Measurements from ENCODE around the gene DUSP5.
"Not testable (repeated sequence)": the region's sequence is repeated elsewhere in the genome, so short reads cannot be mapped to it uniquely, and the experiment has no call there.

The DUSP5 gene

DNA sequence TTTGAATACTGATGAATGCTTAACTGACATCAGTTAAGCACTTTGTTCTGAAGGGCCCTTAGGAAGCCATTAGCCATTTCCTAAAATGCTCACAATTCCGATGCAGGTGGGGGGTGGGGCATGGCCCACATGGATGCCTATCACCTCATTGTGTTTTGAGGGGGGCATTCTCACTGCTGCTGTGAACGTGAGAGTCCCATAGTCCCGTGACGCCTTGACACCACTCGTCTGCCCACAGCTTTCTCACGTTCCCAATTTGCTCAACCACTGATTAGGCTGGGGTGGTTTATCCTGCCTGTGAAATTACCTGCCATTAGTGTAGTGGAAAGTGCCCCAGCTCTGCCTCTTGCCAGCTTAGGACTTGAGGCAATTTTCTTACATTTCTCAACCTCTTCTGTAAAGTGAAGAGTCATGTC lies 31.9 kb downstream of the DUSP5 start:
- Histone ChIP-seq H3K4me3 (ENCODE audit: low read length) (no peak overlapping the region), H3K4me1 (ENCODE audit: control insufficient read depth, insufficient read depth, low read length) (no peaks in the 10 kb centered on the region), H3K9ac (ENCODE audit: low read length) (no peak overlapping the region), H3K27me3 (ENCODE audit: control insufficient read depth, insufficient read depth, low read length) (peaks cover 72% of the 10 kb centered on the region), H3K36me3 (ENCODE audit: control insufficient read depth, insufficient read depth, low read length) (no peaks in the 10 kb centered on the region), H3K9me3 (ENCODE audit: control insufficient read depth, low read length) (no peaks in the 10 kb centered on the region)

DNA sequence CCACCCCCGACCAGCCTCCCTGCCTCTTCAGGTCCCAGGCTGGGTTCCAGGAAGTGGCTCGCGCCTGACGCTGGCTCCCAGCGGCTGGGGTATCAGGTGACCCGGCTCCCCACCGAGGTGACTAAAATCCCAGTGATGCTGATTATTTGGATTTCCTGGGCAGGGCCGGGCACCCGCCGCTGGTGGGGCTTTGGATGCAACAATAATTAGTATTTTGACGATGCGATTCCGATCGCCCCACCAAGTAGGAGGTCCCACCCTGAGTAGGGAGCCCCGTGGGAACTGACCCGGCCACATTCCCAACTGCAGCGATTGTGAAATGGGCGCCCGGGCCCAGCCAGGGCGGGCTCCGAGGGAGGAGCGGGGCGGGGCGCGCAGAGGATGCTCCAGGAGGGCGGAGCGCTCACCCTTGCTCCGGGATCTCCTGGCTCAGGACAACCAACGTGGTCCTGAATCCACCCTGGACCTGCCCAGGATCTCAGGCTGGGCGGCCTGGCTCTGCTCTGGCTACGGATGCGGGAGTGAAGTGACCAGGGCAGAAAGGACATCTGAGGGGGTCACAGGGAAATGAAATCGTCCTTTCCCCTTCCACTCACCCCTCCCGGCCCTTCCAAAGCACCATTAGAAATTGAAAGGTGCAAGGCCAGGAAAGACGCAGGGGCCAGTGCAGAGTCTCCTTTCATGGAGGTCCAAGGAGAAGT lies 32.6 kb downstream of the DUSP5 start:
- Histone ChIP-seq H3K9ac (ENCODE audit: low read length) (no peak overlapping the region), H3K4me1 (ENCODE audit: control insufficient read depth, insufficient read depth, low read length) (no peaks in the 10 kb centered on the region), H3K4me3 (ENCODE audit: low read length) (no peak overlapping the region), H3K9me3 (ENCODE audit: control insufficient read depth, low read length) (no peaks in the 10 kb centered on the region), H3K36me3 (ENCODE audit: control insufficient read depth, insufficient read depth, low read length) (no peaks in the 10 kb centered on the region), H3K27me3 (ENCODE audit: control insufficient read depth, insufficient read depth, low read length) (peaks cover 68% of the 10 kb centered on the region)

DNA sequence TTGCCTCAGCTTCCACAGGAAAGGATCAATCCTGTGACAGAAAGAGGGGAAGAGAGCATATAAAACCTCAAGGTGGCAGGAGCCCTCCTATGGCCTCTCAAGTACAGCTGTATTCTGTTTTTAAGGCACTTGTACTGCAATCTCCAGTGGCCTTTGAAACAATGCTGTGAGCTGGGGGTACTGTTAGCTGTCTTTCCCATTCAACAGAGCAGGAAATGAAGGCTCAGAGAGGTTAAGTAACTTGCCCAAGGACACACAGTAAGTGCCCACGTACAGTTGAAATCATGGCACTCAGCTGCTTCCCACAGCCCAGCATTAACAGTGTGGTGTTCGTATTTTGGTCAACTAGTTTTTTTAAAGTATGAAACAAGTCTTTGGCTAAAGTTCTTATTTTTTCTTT lies 34.0 kb downstream of the DUSP5 start:
- no peaks in the 10 kb centered on the region for H3K4me1 ChIP-seq (ENCODE audit: control insufficient read depth, insufficient read depth, low read length)
- no peaks in the 10 kb centered on the region for H3K36me3 ChIP-seq (ENCODE audit: control insufficient read depth, insufficient read depth, low read length)
- H3K27me3 ChIP-seq (ENCODE audit: control insufficient read depth, insufficient read depth, low read length) = peaks cover 67% of the 10 kb centered on the region
- H3K4me3 ChIP-seq (ENCODE audit: low read length) = no peak overlapping the region
- no peaks in the 10 kb centered on the region for H3K9me3 ChIP-seq (ENCODE audit: control insufficient read depth, low read length)
- no peak overlapping the region for H3K9ac ChIP-seq (ENCODE audit: low read length)

DNA sequence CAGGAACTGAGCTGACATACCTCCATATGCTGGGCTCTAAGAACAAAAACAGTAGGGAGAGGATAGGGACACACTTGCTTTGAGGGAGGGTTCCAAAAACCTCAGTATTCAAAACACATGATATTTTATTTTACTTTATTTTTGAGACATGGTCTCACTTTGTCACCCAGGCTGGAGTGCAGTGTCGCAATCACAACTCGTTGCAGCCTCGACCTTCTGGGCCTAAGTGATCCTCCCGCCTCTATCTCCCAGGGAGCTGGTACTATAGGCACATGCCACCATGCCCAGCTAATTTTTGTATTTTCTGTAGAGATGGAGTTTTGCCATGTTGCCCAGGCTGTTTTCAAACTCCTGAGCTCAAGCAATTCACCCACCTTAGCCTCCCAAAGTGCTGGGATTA lies 34.9 kb downstream of the DUSP5 start:
- not testable (repeated sequence) for H3K4me1 ChIP-seq (ENCODE audit: control insufficient read depth, insufficient read depth, low read length); H3K36me3 ChIP-seq (ENCODE audit: control insufficient read depth, insufficient read depth, low read length)

DNA sequence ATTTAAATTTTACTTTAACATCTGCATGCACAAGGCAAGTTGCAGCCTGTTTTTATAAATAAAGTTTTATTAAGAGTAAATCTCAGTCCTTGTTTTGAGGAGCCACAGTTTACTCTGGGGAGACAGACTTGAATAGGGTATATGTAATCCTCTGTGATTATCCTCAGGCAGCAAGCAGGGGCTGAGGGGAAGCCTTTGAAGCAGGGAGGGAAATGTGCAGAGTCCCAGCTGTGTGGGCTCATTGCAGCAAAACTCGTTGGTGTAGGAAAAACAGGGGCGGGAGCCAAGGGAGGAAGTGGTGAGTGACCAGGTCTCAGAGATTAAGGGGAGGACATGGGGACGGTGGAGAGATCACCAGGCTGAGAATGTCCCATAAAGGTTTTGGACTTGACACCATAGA lies 35.4 kb downstream of the DUSP5 start:
- H3K36me3 ChIP-seq (ENCODE audit: control insufficient read depth, insufficient read depth, low read length) = no peaks in the 10 kb centered on the region
- no peaks in the 10 kb centered on the region for H3K4me1 ChIP-seq (ENCODE audit: control insufficient read depth, insufficient read depth, low read length)

More for the DNA sequence above, 34.9 kb downstream of the DUSP5 start:
- H3K9me3 ChIP-seq (ENCODE audit: control insufficient read depth, low read length); H3K4me3 ChIP-seq (ENCODE audit: low read length); H3K9ac ChIP-seq (ENCODE audit: low read length): not testable (repeated sequence)
- peaks cover 61% of the 10 kb centered on the region for H3K27me3 ChIP-seq (ENCODE audit: control insufficient read depth, insufficient read depth, low read length)

DNA sequence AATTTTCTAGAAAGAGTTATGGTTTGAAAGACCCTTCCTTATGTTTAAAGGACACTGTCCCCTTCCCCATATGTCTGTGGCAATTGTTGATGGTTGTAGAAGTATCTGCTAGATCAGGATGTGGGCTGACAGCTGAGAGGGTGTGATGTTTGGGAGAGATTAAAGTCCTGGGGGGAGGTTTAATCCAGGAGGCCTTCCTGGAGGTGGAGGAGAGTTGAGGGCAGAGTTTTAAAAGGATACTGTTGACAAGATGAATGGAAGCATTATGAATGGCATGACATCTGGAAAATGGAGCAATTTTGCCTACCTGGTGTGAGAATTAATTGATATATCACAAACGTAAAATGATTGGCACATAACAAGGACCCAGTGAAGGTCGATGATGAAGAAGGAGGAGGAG lies 36.9 kb downstream of the DUSP5 start:
- Histone ChIP-seq H3K9ac (ENCODE audit: low read length) (no peak overlapping the region), H3K27me3 (ENCODE audit: control insufficient read depth, insufficient read depth, low read length) (peaks cover 50% of the 10 kb centered on the region), H3K36me3 (ENCODE audit: control insufficient read depth, insufficient read depth, low read length) (no peaks in the 10 kb centered on the region), H3K4me3 (ENCODE audit: low read length) (no peak overlapping the region), H3K9me3 (ENCODE audit: control insufficient read depth, low read length) (no peaks in the 10 kb centered on the region), H3K4me1 (ENCODE audit: control insufficient read depth, insufficient read depth, low read length) (no peaks in the 10 kb centered on the region)

More for the DNA sequence above, 35.4 kb downstream of the DUSP5 start:
- peaks cover 57% of the 10 kb centered on the region for H3K27me3 ChIP-seq (ENCODE audit: control insufficient read depth, insufficient read depth, low read length)
- H3K9me3 ChIP-seq (ENCODE audit: control insufficient read depth, low read length) = no peaks in the 10 kb centered on the region
- H3K9ac ChIP-seq (ENCODE audit: low read length) = no peak overlapping the region
- no peak overlapping the region for H3K4me3 ChIP-seq (ENCODE audit: low read length)

DNA sequence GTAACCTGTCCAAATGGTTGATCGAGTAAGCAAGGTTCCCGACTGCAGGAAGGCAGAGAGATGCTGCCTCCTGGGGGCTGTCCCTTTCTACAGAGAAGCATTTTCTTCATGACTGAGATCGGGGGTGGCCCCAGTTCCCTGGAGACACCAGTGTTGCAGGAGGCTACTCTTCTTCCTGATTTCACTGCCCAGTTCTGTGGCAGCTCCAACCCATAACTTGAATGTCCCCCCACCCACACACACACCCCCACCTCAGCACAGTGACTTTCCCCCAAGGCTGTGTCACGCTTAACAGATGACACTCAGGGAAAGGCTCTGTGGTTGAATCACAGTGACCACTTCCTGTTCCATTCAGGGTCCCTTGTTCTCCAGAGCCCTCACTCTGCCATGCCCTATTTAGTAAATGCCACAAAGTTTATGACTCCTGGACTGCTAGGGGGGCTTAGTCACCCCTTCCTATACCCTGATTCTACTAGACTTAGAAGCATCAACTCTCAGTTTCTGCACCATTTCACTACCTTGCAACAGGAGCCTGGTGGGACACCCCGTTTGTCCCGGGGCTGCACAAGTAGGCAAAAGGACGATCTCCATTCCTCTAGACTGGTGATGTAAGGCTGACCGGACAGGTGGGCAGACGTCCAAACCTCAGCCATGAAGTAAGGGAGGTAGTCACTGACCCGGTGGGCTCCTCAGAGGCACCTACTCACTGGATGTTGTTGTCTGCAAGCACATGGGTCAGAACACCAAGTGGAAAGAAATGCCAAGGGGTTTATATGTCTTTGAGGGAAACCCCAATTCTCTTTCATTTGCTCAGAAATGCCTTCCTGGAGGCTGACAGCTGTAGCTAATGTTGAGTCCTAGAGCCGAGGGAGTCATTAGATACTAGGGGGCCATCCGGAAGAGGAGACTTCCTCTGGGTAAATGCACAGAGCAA lies 38.5 kb downstream of the DUSP5 start:
- no peaks in the 10 kb centered on the region for H3K4me1 ChIP-seq (ENCODE audit: control insufficient read depth, insufficient read depth, low read length)

DNA sequence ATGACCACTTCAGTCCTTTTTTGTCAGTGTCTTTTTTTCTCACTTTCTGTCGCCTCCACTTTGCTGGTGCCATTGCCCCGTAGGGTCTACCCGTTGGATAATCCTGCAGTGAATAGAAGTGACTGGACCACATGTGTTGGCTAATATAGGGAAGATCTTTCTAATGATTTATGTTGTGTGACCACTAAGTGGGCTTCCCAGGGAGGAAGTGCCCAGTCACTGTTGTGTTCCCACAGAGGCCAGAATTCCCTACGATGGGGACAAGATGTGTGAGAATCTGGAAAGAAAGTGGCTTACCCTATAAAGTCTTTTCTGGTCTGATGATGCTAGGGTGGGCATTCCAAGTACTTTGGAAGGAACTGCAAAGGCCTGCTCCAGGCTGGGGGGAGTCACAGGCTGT lies 41.4 kb downstream of the DUSP5 start:
- Histone ChIP-seq H3K36me3 (ENCODE audit: control insufficient read depth, insufficient read depth, low read length) (no peaks in the 10 kb centered on the region), H3K9ac (ENCODE audit: low read length) (no peak overlapping the region), H3K9me3 (ENCODE audit: control insufficient read depth, low read length) (no peaks in the 10 kb centered on the region), H3K27me3 (ENCODE audit: control insufficient read depth, insufficient read depth, low read length) (peaks cover 51% of the 10 kb centered on the region), H3K4me3 (ENCODE audit: low read length) (no peak overlapping the region), H3K4me1 (ENCODE audit: control insufficient read depth, insufficient read depth, low read length) (no peaks in the 10 kb centered on the region)

More for the DNA sequence above, 38.5 kb downstream of the DUSP5 start:
- Histone ChIP-seq H3K4me3 (ENCODE audit: low read length) (no peak overlapping the region), H3K27me3 (ENCODE audit: control insufficient read depth, insufficient read depth, low read length) (peaks cover 49% of the 10 kb centered on the region), H3K36me3 (ENCODE audit: control insufficient read depth, insufficient read depth, low read length) (no peaks in the 10 kb centered on the region), H3K9me3 (ENCODE audit: control insufficient read depth, low read length) (no peaks in the 10 kb centered on the region), H3K9ac (ENCODE audit: low read length) (no peak overlapping the region)

DNA sequence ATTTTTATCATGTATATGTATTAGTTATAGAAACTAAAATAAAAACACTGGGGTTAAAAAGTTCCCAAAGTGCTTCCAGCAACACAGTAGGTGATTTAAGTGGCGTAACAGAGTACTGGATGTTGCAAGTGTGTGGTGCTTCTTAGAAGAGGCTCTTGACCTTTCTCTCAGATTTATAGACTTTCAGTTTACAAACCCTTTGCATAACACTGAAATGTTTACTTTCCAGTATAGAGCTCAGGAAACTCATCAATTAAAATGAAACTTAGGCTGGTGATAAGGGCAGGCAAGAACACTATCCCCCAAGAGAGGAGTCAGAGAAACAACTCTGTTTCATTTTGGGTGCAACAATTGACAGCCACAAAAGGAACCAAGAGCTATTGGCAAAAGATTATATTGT lies 42.3 kb downstream of the DUSP5 start:
- H3K9ac ChIP-seq (ENCODE audit: low read length) = no peak overlapping the region
- no peaks in the 10 kb centered on the region for H3K4me1 ChIP-seq (ENCODE audit: control insufficient read depth, insufficient read depth, low read length)
- no peaks in the 10 kb centered on the region for H3K36me3 ChIP-seq (ENCODE audit: control insufficient read depth, insufficient read depth, low read length)
- peaks cover 43% of the 10 kb centered on the region for H3K27me3 ChIP-seq (ENCODE audit: control insufficient read depth, insufficient read depth, low read length)
- H3K9me3 ChIP-seq (ENCODE audit: control insufficient read depth, low read length) = no peaks in the 10 kb centered on the region
- H3K4me3 ChIP-seq (ENCODE audit: low read length) = no peak overlapping the region

DNA sequence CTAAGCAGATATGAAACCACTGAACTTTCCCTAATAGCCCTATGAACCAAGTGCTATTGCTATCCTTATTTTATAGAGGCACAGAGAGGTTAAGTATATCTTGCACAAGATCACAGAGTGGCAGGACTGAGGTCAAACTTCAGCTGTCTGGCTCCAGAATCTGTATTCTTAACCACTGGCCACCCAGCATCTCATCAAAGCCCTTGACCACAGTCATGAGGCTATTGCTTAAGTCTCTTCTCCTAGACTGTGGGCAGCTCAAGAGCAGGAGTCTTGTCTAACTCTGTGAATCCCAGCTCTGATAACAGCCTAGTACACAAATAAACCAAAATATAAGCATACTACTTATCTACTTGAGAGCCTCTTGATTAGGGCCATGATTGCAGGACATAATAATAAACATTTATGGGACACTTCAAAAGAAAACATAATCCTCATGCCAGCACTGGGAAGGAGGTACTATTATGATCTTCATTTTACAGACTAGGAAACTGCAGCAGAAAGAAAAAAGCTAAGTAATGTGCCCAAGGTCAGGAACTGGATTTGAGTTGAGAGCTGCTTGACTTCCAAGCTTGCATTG lies 47.3 kb downstream of the DUSP5 start:
- Histone ChIP-seq H3K27me3 (ENCODE audit: control insufficient read depth, insufficient read depth, low read length) (peaks cover 37% of the 10 kb centered on the region), H3K9me3 (ENCODE audit: control insufficient read depth, low read length) (no peaks in the 10 kb centered on the region), H3K4me3 (ENCODE audit: low read length) (no peak overlapping the region), H3K36me3 (ENCODE audit: control insufficient read depth, insufficient read depth, low read length) (no peaks in the 10 kb centered on the region), H3K4me1 (ENCODE audit: control insufficient read depth, insufficient read depth, low read length) (no peaks in the 10 kb centered on the region), H3K9ac (ENCODE audit: low read length) (no peak overlapping the region)

DNA sequence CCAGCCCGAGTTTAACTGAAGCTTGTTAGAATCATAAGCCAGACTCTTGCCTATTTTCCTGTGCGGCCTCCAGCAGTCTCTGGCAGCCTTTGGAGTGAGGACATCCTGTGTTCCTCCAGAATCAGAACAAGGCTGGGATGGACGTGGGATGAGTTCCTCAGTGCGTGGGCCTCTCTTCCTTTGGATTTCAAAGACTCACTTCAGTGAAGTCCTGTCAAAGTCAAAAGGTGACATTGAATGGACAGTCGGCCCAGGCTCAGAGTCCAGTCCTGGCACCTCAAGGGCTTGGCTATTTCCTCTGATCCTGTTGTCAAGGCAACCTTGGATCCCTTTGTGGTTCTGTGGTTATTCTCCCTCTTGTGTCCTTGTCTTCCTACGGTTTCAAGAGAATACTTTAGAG lies 48.4 kb downstream of the DUSP5 start:
- H3K4me3 ChIP-seq (ENCODE audit: low read length) = no peak overlapping the region
- no peaks in the 10 kb centered on the region for H3K9me3 ChIP-seq (ENCODE audit: control insufficient read depth, low read length)
- H3K9ac ChIP-seq (ENCODE audit: low read length) = no peak overlapping the region
- no peaks in the 10 kb centered on the region for H3K4me1 ChIP-seq (ENCODE audit: control insufficient read depth, insufficient read depth, low read length)
- peaks cover 32% of the 10 kb centered on the region for H3K27me3 ChIP-seq (ENCODE audit: control insufficient read depth, insufficient read depth, low read length)
- no peaks in the 10 kb centered on the region for H3K36me3 ChIP-seq (ENCODE audit: control insufficient read depth, insufficient read depth, low read length)

DNA sequence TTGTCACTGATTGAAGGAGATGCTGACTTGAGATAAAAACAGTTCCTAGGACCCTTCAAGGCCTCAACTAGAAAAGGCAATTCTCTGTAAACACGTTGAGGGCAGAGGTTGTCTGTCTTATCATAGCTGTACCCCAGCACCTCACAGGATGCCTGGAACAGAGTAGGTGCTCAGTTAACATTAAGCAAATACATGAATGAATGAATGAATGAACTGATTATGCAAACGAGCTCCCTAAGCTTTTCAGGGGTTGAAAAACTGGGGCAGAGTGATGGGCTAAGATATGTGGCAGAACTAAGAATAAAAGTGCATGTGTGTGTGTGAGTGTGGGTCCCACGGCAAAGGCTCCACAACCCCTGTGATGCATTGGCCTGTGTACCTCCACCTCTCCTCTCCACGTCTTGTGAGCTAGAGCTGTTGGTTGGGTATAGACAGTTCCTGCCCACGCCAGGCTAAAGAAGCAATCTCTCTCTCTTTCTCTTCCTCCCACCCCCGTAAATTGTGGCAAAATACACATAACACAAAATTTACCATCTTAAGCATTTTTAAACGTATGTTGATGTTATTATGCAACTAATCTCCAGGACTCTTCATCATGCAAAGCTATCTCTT lies 48.9 kb downstream of the DUSP5 start:
- H3K4me3 ChIP-seq (ENCODE audit: low read length) = no peak overlapping the region
- no peak overlapping the region for H3K9ac ChIP-seq (ENCODE audit: low read length)
- H3K36me3 ChIP-seq (ENCODE audit: control insufficient read depth, insufficient read depth, low read length) = no peaks in the 10 kb centered on the region
- H3K27me3 ChIP-seq (ENCODE audit: control insufficient read depth, insufficient read depth, low read length) = peaks cover 32% of the 10 kb centered on the region
- H3K4me1 ChIP-seq (ENCODE audit: control insufficient read depth, insufficient read depth, low read length) = no peaks in the 10 kb centered on the region
- no peaks in the 10 kb centered on the region for H3K9me3 ChIP-seq (ENCODE audit: control insufficient read depth, low read length)

Measured in mucosa of stomach (tissue), 1 donor.